Duodenal mucosa (tissue), 2 donors: ENCODE data around the gene TP53INP2.
"Not testable (repeated sequence)": the region's sequence is repeated elsewhere in the genome, so short reads cannot be mapped to it uniquely, and the experiment has no call there.

Source experiments
- H3K27ac ChIP-seq: one replicate; pipeline ENCODE4 v1.7.0; 2013; ENCODE audit warnings: low read depth, low read length
- H3K27me3 ChIP-seq, 2 donors: one replicate each; pipeline ENCODE4 v1.7.0; 2013; ENCODE audit warnings: low read length in 2 of 2, control low read depth in 1 of 2; ENCODE audit not compliant: insufficient read depth in 2 of 2, control insufficient read depth in 1 of 2
- H3K36me3 ChIP-seq, 2 donors: one replicate each; pipeline ENCODE4 v1.7.0; 2013; ENCODE audit warnings: low read length in 2 of 2, control low read depth in 1 of 2; ENCODE audit not compliant: insufficient read depth in 2 of 2, control insufficient read depth in 1 of 2
- H3K4me1 ChIP-seq, 2 donors: one replicate each; pipeline ENCODE4 v1.7.0; 2013; ENCODE audit warnings: low read length in 2 of 2, control low read depth in 1 of 2; ENCODE audit not compliant: insufficient read depth in 2 of 2, control insufficient read depth in 1 of 2
- H3K4me3 ChIP-seq, 2 donors: one replicate each; pipeline ENCODE4 v1.7.0; 2013; ENCODE audit warnings: low read length in 2 of 2, low read depth in 1 of 2
- H3K9ac ChIP-seq, 2 donors: one replicate each; pipeline ENCODE4 v1.7.0; 2013; ENCODE audit warnings: low read length in 2 of 2, low read depth in 1 of 2
- H3K9me3 ChIP-seq, 2 donors: one replicate each; pipeline ENCODE4 v1.7.0; 2013; ENCODE audit warnings: low read length in 2 of 2, control low read depth in 1 of 2; ENCODE audit not compliant: control insufficient read depth in 1 of 2

TP53INP2 gene

GRCh38 chr20:34710861-34711574 is 6.9 kb downstream of the TP53INP2 start:
- H3K27ac ChIP-seq: no peak overlapping the region
- H3K27me3 ChIP-seq: no peaks in the 10 kb centered on the region
- H3K4me3 ChIP-seq: no peak overlapping the region
- H3K9ac ChIP-seq: no peak overlapping the region
- no peaks in the 10 kb centered on the region for H3K9me3 ChIP-seq
- peaks cover 18 to 27% of the 10 kb centered on the region in 2 donors for H3K36me3 ChIP-seq
- peaks cover 41 to 45% of the 10 kb centered on the region in 2 donors for H3K4me1 ChIP-seq

- Histone ChIP-seq H3K27me3 (no peaks in the 10 kb centered on the region), H3K4me3 (no peak overlapping the region), H3K9me3 (no peaks in the 10 kb centered on the region), H3K36me3 (peaks cover 18 to 35% of the 10 kb centered on the region in 2 donors), H3K4me1 (peaks cover 32 to 37% of the 10 kb centered on the region in 2 donors), H3K27ac (no peak overlapping the region), H3K9ac (no peak overlapping the region)
Observed at GRCh38 chr20:34711813-34712430, 7.8 kb downstream of the TP53INP2 start.

GRCh38 chr20:34712525-34713192 is 8.5 kb downstream of the TP53INP2 start:
- H3K36me3 ChIP-seq: peaks cover 18 to 42% of the 10 kb centered on the region in 2 donors
- no peak overlapping the region for H3K4me3 ChIP-seq
- no peak overlapping the region for H3K9ac ChIP-seq
- H3K27me3 ChIP-seq: no peaks in the 10 kb centered on the region
- H3K9me3 ChIP-seq: no peaks in the 10 kb centered on the region
- no peak overlapping the region for H3K27ac ChIP-seq
- peaks cover 25 to 30% of the 10 kb centered on the region in 2 donors for H3K4me1 ChIP-seq

GRCh38 chr20:34713194-34713943 is 9.2 kb downstream of the TP53INP2 start:
- Histone ChIP-seq H3K27me3 (no peaks in the 10 kb centered on the region), H3K4me3 (no peak overlapping the region), H3K36me3 (peaks cover 18 to 45% of the 10 kb centered on the region in 2 donors), H3K9me3 (no peaks in the 10 kb centered on the region), H3K9ac (no peak overlapping the region), H3K27ac (no peak overlapping the region), H3K4me1 (peaks cover 25 to 28% of the 10 kb centered on the region in 2 donors)

GRCh38 chr20:34713944-34714515 is 9.9 kb downstream of the TP53INP2 start:
- H3K27ac ChIP-seq, H3K9me3 ChIP-seq, H3K27me3 ChIP-seq, H3K4me3 ChIP-seq, H3K9ac ChIP-seq: not testable (repeated sequence)
- Histone ChIP-seq H3K36me3 (peaks cover 18 to 51% of the 10 kb centered on the region in 2 donors), H3K4me1 (peaks cover 21 to 24% of the 10 kb centered on the region in 2 donors)

- H3K27me3 ChIP-seq: no peaks in the 10 kb centered on the region
- no peaks in the 10 kb centered on the region for H3K9me3 ChIP-seq
- H3K4me3 ChIP-seq: no peak overlapping the region
- peaks cover 22 to 55% of the 10 kb centered on the region in 2 donors for H3K36me3 ChIP-seq
- H3K9ac ChIP-seq: no peak overlapping the region
- peaks cover 18 to 20% of the 10 kb centered on the region in 2 donors for H3K4me1 ChIP-seq
- H3K27ac ChIP-seq: no peak overlapping the region
Observed at GRCh38 chr20:34715384-34715783, 11.2 kb downstream of the TP53INP2 start.

- H3K27me3 ChIP-seq: no peaks in the 10 kb centered on the region
- H3K27ac ChIP-seq: no peak overlapping the region
- H3K36me3 ChIP-seq: peaks cover 22 to 53% of the 10 kb centered on the region in 2 donors
Observed at GRCh38 chr20:34716921-34717229, 12.7 kb downstream of the TP53INP2 start.

GRCh38 chr20:34717230-34718095 is 13.3 kb downstream of the TP53INP2 start:
- Histone ChIP-seq H3K36me3 (peaks cover 20 to 53% of the 10 kb centered on the region in 2 donors), H3K4me3 (no peak overlapping the region), H3K27me3 (no peaks in the 10 kb centered on the region), H3K9ac (no peak overlapping the region), H3K27ac (no peak overlapping the region), H3K4me1 (peaks cover 10 to 11% of the 10 kb centered on the region in 2 donors), H3K9me3 (no peaks in the 10 kb centered on the region)

More at GRCh38 chr20:34716921-34717229, 12.7 kb downstream of the TP53INP2 start:
- Histone ChIP-seq H3K9ac (no peak overlapping the region), H3K4me1 (peaks cover 15% of the 10 kb centered on the region in 2 donors), H3K9me3 (no peaks in the 10 kb centered on the region), H3K4me3 (no peak overlapping the region)
